CD4-positive, alpha-beta T cell treated with Interleukin-4 for 1 hour (primary cell): ENCODE results near the gene UBXN10.

Experiments used
- DNase-seq, 2 donors: peaks; one replicate each; pipeline ENCODE4 v3.0.0-alpha.2; 2020 to 2022

UBXN10 gene

DNA sequence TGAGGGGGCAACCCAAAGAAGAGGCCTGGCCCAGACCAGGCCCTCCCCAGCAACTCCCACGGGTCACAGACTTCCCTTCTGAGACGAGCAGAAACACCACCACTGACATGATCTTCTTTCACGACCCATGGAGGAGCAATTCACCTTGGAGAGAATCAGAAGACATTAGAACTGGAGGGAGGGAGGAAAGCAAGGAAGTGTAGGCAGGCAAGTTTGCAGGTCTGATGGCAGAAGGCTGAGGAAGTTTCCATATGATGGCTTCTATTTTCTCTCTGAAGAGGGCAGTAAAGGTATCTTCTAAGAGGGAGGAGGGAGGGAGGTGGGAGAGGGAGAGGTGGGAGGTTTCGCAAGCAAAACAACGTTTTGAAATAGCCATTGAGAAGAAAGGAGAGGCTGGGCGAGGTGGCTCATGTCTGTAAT, 1.4 kb upstream of the UBXN10 start:
- no peak for DNase-seq

DNA sequence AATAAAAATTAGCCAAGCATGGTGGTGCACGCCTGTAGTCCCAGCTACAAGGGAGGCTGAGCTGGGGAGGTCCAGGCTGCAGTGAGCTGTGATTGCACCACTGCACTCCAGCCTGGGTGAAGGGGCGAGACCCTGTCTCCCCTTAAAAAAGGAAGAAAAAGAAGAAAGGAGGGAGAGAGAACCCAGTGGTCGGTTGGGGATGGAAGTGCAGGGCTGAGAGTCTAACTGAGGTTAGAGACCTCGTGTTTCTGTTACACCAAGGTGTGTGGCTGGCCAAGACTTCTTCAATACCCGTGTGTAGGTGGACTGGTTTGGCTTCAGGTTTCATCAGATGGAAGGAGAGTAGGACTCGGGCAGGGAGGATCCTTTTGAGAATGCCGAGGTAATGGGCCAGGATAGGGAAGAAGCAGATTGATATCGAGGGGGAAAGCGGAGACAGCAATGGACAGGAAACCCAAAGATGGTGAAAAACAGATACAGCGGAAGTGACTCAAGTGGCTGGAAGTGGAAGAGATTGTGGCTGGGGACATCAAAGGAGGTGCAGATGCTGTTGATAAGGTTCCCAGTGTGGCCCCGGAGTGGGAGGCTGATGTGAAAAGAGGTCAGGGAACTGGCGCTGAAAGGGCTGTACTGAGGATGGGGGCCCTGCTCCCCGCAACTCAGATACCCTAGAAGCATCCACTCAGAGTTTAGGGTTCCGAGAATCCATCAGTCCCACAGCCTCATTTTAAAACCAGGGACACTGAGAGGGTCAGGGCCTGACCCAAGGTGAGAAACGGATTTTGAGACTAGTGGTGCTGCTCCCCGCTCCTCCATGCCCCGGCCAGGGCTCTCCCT, 681 bp upstream of the UBXN10 start:
- peak; percentile 67 to 77 for DNase-seq

DNA sequence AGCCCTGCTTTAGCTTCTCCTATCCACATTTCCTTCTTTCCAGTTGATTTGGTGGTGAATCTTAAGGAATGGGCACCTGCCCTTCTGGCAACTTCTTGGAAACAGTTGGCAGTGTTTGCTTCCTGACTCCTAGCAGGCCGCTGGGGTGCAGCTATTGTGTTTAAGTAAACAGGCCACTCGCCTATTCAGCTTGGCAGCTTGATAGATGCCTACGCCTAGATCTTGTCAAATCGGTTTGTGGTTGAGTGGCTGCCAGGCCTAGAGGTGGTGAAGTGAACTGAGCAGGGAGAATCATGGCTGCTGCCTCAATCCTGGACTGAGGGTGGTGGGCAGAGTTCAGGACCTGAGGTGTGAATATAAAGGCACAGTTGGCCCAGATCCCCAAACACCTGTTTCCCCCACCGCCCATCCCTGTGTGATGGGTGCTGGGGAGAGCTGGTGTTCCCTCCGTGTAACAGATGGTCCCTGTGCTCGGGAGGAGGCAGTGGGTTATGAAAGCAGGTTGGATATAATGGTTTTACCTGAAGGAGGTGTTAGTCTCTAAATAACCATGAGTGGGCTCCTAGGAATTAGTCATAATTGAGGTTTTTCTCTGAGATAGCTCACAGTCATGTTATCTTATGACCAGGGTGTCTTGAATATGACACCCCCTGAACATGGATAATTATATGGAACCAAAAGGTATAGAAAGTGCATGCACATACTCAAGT, 1.4 kb downstream of the UBXN10 start:
- DNase-seq, result peak; percentile 22 to 38

DNA sequence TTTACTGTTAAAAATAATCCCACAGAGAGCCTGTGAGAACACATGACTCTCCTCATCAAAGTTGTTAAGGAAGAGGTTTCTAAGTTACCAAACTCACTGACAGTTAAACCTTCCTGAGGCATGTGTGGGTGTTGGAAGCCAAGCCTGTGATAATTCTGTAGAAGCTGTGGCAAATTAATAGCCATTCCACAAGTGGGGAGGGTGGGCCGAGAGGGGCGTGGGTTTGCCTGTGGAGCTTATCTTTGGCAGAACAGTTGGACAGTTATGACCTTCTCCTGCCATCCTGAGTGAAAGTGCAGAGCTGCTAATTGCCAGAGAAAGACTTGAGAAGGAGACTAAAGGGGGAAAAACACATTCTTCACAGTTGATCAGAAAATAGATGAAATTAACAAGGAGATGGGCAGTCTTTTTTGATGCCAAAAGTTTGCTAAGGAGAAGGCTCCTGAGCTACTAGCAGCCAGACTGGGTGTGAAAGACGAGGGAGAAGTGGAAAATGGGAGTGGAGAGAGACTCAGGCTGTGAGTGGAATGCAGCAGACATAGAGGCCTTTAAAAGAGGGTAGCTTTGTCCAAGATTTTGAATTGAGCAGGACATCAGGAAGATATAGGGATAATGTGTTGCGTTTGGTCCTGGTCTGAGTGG, 2.0 kb downstream of the UBXN10 start:
- peak in 1 of 2 donors; percentile 10 for DNase-seq

DNA sequence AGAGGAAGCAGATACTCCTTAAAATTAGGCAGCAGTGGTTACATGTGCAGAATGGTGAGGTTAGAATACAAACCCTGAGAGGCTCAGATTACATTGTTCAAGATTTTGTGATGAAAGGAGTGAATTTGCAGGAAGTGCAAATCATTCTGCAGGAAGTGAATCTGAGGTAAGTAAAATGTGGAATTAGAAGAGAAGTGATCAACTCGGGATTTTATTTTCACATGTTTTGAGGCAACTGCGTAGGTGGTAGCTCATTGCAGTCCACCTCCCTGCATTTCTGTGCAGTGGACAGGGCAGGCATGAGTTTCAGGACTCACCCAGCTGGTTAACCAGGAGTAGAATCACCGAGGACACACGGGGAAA, 2.5 kb downstream of the UBXN10 start:
- DNase-seq, result no peak

DNA sequence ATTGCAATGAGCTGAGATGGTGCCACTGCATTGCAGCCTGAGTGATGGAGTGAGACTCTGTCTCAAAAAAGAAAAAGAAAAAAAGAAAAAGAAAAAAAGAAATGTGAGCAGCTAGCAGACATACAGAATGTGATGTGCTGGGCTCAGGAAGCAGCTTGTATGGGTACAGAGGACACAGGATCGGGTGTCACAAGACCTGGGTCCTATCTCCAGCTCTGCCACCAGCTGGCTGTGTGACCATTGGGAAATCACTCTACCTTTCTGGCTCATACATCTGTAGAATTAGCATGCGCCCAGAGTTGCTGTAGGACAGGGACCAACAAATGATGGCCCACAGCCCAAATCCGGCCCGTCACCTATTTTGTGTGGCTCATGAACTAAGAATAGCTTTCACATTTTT, 3.8 kb downstream of the UBXN10 start:
- no peak for DNase-seq

DNA sequence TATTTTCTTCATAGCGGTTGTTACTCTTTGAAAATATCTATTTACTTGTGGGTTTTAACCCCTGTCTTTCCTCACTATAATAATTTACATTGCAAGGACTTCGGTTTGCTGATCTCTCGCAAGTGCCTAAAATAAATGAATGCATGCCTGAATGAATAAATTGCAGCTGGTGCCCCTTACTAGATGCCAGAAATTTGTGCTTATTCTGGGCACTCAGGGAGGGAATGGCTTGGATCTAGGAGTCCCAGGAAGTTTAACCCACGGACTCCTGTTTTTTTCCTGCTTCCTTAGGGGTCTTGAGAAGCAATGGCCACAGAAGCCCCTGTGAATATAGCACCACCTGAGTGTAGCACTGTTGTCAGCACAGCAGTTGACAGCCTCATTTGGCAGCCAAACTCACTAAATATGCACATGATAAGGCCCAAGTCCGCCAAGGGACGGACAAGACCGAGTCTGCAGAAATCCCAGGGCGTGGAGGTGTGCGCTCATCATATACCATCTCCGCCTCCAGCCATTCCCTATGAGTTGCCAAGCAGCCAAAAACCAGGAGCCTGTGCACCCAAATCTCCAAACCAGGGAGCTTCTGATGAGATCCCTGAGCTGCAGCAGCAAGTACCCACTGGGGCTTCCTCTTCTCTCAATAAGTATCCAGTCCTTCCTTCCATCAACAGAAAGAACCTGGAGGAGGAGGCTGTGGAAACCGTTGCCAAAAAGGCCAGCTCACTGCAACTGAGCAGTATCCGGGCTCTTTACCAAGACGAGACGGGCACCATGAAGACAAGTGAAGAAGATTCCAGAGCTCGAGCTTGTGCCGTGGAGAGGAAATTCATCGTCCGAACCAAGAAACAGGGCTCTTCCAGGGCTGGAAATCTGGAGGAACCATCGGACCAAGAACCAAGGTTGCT, 4.6 kb downstream of the UBXN10 start:
- no peak for DNase-seq

DNA sequence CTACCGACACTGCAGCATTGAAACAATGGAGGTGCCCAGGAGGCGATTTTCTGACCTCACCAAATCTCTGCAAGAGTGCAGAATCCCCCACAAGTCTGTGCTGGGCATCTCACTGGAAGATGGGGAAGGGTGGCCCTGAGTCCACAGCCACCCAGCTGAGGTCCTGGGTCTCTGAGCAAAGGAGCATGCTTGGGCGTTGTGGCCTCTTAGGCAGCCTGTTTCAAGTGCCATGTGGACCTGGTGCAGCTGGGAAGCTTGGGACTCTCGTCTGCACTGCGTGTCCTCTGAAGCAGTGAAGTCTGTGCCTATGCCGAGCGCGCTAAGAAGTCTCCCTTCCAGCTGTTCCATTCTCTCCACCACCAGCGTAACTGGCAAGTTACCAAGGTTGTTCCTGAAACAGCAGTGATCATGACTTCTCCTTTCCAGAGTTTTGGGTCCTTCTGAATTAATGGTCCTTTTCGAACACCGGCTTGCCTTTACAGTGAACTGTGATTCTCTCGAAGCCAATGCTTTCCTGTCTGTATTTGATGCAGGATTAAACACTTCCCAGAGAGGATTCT, 5.5 kb downstream of the UBXN10 start:
- DNase-seq, result no peak

DNA sequence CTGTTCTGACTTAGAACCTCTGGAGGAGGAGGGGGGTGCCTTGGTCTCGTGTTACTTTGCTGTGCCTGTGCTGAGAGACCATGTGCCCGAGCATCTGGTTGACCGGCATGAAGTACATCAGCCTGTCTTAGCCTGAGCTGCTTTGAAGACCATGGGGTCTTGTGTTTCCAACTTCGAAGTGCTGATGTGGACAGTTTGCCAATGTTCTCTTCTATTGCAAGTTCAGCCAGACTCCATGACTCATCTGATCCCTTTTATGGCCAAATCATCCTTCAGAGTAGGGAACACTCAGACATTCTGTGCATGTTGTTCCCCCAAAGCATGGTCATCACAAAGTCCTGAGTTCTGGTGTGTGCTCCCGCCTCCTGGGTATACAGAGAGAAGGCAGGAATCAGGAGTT, 6.5 kb downstream of the UBXN10 start:
- DNase-seq, result no peak

DNA sequence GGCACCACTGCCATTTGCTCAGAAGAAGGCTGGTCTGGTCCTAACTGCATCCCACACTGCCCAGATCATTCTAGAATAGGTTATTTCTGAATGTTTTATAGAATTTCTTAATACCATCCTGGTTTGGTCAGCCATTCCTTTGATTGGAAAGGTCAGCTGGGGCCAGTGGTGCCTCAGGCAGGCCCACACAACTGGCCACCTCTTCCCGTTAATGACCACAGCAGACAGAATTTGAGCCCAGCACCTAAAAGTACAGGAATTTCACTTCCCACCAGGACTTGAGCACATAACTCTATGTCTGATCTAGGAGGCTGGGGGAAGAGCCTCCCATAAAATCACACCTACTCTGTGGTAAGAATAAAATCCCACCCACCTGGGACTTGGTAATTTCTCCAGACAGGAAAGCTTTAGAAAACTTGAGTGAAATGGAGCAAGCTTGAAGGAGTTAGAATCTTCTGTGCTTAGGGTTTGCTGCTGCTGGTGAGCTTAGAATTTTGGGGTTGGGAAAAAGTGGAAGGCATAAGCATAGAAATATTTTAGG, 7.0 kb downstream of the UBXN10 start:
- DNase-seq, result no peak

DNA sequence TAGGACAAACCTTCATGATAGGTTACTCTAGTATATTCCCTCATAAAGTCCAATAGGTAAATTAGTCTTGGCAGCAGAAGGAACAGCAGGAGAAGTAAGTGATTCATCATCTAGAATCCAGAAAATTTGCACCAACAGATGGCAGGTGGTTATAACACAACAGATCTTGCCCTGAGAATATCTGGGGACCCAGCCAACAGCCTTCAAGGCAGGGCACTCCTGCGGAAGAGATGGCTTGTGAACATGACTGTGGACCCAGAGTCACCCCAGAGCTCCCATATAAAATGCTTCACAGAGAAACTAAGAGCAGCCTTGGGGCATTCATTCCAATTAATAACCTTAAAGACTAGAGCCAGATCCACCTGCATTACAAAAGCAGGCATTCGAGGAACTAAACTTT, 8.3 kb downstream of the UBXN10 start:
- no peak for DNase-seq

DNA sequence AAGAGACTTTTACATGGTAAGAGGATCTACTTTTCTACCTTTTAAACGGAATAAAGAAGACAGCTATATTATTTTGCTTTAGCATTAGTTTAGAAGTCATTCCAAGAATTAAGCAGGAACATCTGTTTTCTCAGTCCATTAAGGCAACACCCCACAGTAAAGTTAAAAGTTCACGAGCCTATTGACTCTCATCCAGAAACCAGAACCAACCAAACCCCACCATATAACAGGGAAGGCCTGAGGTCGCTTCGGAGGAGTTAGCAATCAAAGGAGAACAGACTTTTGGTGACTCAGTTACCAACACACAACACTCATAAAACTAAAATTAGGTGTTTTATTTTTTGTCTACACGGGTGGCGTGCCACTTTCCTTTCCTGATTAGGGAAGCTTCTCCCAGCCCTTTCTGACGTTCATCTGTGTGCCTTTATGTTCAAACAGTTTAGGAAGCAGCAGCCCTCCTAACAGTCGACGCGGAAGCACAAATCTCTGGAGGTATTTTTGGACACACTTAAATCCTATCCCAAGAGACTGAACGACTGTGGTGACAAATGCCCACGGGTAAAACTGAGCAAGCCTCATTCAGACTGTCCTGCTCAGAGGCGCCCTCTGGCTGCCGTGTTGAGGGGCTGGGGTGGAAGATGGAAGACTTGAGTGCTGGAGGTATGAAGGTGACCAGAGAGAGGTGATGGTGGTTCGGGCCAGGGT, 9.0 kb downstream of the UBXN10 start:
- peak; percentile 68 to 69 for DNase-seq

DNA sequence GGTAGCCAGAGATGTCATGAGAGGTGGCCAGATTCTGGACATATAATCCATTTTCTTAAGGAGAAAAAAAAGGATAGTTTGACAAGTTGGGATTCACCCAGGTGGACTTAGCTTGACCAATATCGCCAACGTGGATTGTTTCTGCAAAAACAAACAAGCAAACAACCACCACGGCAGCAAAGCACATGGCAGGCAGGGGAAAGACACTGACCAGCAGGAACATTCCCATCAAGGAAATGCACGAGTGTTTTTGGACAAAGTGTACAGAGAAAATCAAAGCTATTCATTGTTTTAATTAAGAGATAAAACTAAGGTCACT, 9.5 kb downstream of the UBXN10 start:
- no peak for DNase-seq

DNA sequence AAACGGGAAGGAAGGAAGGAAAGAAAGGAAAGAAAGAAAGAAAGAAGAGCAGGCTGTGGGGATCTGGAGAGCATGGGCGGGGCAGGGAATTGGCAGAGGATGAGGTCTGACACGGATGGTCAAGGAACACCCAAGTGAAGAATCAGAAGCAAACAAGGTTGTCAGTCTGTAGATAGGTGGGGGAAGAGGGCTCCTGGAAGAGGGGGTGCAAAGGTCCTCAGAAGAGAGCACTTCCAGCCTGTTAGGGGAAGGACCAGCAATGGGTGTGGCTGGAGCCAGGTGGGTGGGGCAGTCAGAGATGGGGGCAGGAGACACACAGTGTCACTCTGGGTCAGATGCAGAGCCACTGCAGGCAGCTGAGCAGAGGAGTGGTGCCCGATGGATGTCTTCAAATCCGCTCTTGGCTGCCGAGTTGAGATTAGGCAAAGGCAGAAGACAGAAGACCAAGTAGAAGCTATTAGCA, 11.5 kb downstream of the UBXN10 start:
- DNase-seq, result no peak

DNA sequence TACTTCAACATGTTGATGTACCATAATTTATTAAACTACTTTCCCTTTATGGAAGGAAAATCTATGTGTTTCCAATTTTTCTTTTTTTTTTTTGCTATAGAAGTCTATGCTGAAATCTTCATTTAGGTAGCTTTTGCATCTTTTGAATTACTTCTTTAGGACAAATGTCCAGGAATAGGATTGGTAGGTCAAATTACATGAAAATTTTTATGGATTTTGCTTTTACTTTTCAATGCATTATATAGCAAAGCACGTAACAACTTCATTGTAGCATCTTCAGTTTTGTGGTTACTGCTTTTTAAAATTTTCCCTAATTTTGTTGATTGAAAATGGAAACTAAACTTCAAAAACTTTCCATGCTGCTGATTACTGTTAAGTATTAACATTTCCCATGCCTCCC, 12.4 kb downstream of the UBXN10 start:
- no peak for DNase-seq

DNA sequence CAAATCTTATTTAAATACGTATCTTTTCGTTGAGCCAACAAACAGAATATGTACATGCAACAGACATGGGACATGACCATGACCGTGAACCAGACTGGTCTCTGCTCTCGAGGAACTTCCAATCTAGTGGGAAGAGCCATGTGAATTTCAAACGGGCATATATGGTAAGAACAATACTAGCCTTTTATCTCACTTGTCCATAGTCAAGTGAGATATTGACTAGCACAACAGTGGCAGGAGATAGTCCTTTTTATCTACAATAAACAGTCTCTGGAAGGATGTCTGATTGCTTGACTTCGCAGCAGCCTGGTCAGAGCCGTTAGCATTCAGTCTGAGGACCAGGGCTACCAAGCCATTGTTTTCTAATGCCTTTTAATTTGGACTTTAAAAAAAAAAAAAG, 13.0 kb downstream of the UBXN10 start:
- no peak for DNase-seq

DNA sequence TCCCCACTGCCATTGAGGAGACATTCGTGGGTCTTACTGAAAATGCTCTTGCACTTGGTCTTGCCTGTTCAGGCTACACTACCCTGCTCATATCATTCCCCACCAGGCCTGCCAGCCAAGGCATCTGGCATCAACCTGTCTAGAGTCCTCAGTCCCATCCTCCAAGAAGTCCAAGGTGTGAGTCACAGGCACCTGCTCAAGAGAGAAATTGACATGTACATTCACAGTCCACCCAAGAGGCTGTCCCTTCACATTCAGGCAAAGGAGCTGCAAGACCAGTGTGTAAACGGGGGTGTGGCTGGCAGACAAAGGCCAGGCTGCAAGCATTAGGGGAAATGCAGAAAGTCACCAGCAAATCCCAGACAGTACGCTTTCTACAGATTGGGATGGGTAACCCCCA, 13.5 kb downstream of the UBXN10 start:
- no peak for DNase-seq

DNA sequence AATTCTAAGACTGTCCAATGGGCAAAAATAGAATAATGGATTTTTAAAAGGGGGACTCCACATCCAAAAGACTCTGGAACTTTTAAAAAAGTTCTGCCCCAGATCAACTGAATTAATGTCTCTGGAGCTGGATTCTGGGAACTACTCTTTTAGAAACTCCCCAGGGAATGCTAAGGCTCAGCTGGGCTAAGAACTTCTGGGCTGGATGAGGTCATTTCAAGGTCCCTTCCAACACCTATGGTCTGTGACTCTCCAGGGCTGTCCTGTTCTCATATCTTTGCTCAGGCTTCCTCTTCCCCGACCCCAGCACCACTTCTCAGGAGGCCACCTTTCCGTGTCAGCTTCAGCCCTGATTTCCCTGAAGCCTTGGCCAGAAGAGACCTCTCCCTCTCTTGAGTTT, 13.9 kb downstream of the UBXN10 start:
- DNase-seq, result no peak

DNA sequence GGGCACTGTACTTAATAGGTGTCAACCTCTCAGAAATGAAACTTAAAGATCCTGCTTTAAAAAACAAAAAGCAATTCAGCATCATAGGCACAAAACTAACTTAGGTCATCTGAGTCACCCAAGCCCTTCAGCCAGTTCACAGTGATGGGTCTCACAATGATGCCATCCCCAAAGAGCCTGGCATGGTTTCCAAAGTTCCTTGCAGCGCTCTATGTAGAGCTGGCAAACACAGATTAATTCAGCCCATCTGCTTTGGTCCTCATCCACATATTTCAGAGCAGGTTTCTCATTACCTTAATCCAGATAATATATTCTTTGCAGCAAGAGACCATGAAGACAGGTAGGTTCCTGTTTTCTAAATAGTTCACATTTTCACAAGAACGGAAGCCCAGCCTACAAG, 15.1 kb downstream of the UBXN10 start:
- no peak for DNase-seq

DNA sequence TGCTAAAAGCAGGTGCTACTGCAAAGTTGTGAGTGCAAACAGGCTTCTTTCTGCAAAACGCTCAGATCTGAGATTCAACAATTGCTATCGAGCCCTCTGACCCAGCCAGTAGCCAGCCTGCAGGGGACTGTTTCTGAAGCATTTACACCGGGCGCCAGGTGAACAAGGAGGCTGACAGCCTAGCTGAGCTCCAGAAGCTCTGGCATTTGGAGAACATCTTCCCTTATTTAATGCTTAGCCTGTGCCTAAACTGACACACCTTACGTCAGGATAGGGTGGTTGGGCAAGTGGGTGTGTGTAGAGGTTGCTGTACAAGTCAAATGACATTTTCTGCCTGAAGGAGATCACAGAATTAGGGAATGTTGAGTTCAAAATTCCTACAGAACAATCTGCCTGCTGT, 16.3 kb downstream of the UBXN10 start:
- DNase-seq, result no peak

DNA sequence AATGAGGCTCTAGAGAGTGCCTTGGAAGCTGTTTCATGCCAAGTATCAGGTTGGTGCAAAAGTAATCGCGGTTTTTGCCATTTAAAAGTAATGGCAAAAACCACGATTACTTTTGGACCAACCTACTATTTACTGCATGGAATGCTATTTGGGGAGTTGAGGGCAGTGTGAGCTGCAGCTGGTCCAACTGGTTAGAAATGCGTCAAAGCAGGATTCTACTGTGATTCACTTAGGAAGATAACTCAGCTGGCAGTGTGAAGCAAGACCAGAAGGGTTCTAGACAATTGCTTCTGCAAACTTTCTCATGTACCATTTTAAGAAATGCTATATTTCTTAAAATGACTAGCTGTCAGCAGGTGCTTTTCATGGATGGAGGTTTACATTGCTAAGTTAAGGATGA, 21.6 kb downstream of the UBXN10 start:
- DNase-seq, result no peak

DNA sequence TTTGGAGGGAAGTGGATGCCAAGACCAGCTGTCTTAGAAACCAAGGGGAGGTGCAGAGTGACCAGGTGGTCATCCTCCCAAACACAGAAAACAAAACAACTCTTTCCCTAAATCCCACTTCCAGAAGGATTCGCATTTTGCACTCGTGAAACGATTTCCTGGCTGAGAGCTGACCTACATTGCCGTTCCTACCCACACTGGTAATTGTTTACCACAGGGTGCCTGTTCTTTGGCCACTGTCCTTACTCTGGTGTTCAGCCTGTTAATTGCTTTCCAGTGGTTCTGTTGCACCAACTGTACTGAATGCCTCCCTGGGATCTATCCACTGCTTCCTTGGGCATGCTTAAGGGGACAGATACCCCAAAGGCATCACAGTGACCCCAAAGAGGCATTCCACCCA, 23.6 kb downstream of the UBXN10 start:
- DNase-seq, result no peak
